Left ventricle myocardium inferior (tissue), 1 donor: Measurements from ENCODE around the gene CCL25. TPM values are rescaled to one million over a fixed set of nuclear protein-coding genes. Genes with fewer than 3 reads are reported as not detected.

Experiments used
- DNase-seq: peaks from one replicate; pipeline ENCODE4 v3.0.0-alpha.2; 2020
- H3K27ac ChIP-seq: fragments of 200-600 bp; replicated peaks from 2 replicates; pipeline ENCODE4 v1.8.0; 2021
- H3K27me3 ChIP-seq: fragments of 200-600 bp; 2 replicates; pipeline ENCODE4 v1.8.0; 2021; ENCODE audit warnings: low read depth
- H3K36me3 ChIP-seq: fragments of 200-600 bp; 2 replicates; pipeline ENCODE4 v1.8.0; 2021
- H3K4me1 ChIP-seq: fragments of 200-600 bp; 2 replicates; pipeline ENCODE4 v1.8.0; 2021
- H3K4me3 ChIP-seq: fragments of 200-600 bp; 2 replicates; pipeline ENCODE4 v1.8.0; 2021; ENCODE audit warnings: mild to moderate bottlenecking, moderate library complexity
- H3K9me3 ChIP-seq: fragments of 200-600 bp; replicated peaks from 2 replicates; pipeline ENCODE4 v1.8.0; 2021
- CTCF ChIP-seq: fragments of 200-600 bp; IDR thresholded peaks from 2 replicates; pipeline ENCODE4 v1.8.0; 2021; ENCODE audit warnings: antibody characterized with exemption, mild to moderate bottlenecking, borderline replicate concordance
- intact Hi-C: fragments of 100-400 bp; cut with micrococcal nuclease; formaldehyde crosslinking; loops from one replicate; pipeline ENCODE4 v1.11.0; 2022
- total RNA-seq: library from RNA; stranded (reverse); fragmentation: NEBNext Ultra II Directional; extraction: Animal tissue kit (Norgen Biotek cat#: 25700); gene quantifications from one replicate; pipeline ENCODE4 v1.2.1, GENCODE V29; 2021
- donor health status: DM: no; HTN: yes; CAD: no; lungs with severe emphysema.

Gene CCL25
- total RNA-seq, 1 donor from 2014 or later: not detected

DNA sequence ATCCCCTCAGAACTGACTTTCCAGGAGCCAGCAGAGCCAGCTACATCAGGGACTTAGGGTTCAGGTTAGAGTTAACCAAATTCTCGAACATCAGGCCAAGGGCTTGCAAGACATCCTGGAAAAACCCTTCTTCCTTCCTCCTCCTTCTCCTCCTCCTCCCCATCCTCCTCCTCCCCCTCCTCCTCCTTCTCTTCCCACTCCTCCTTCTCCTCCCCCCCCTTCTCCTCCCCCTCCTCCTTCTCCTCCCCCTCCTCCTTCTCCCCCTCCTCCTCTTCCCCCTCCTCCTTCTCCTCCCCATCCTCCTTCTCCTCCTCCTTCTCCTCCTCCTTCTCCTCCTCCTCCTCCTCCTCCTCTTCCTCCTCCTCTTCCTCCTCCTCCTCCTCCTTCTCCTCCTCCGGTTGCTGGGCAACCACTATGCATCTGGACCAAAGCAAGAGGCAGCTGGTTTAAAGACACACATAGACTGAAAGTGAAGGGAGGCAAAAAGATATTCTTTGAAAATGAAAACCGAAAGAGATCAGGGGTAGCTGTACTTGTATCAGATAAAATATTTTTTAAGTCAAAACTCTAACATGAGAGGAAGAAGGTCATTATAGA, 5.9 kb upstream of the CCL25 start:
- intact Hi-C loops: no loop called here
- Histone ChIP-seq H3K4me3 (no peak overlapping the region), H3K9me3 (no peaks in the 10 kb centered on the region), H3K4me1 (peaks cover 8% of the 10 kb centered on the region), H3K27me3 (peaks cover 59% of the 10 kb centered on the region), H3K36me3 (no peaks in the 10 kb centered on the region), H3K27ac (no peak overlapping the region)
- no peak for DNase-seq
- no peak for TF ChIP-seq CTCF

GRCh38 chr19:8050274-8051096, 2.1 kb upstream of the CCL25 start:
- H3K9me3 ChIP-seq: no peaks in the 10 kb centered on the region
- DNase-seq: peak; percentile 83
- peak overlapping the region; percentile 53 for H3K4me3 ChIP-seq
- intact Hi-C loops: no loop called here
- no peaks in the 10 kb centered on the region for H3K36me3 ChIP-seq
- peaks cover 56% of the 10 kb centered on the region for H3K27me3 ChIP-seq
- peaks cover 8% of the 10 kb centered on the region for H3K4me1 ChIP-seq
- no peak for TF ChIP-seq CTCF
- H3K27ac ChIP-seq: no peak overlapping the region

GRCh38 chr19:8054169-8054568, 1.6 kb downstream of the CCL25 start:
- DNase-seq: no peak
- no peaks in the 10 kb centered on the region for H3K9me3 ChIP-seq
- intact Hi-C loops: no loop called here
- no peak for TF ChIP-seq CTCF
- H3K36me3 ChIP-seq: no peaks in the 10 kb centered on the region
- peaks cover 43% of the 10 kb centered on the region for H3K27me3 ChIP-seq
- peaks cover 8% of the 10 kb centered on the region for H3K4me1 ChIP-seq
- H3K4me3 ChIP-seq: no peak overlapping the region
- no peak overlapping the region for H3K27ac ChIP-seq

- Histone ChIP-seq H3K4me1 (no peaks in the 10 kb centered on the region), H3K36me3 (no peaks in the 10 kb centered on the region), H3K4me3 (no peak overlapping the region), H3K9me3 (no peaks in the 10 kb centered on the region), H3K27ac (no peak overlapping the region), H3K27me3 (peaks cover 24% of the 10 kb centered on the region)
- no peak for TF ChIP-seq CTCF
- DNase-seq: no peak
- intact Hi-C loops: no loop called here
Observed at GRCh38 chr19:8056533-8056932, 4.0 kb downstream of the CCL25 start.

DNA sequence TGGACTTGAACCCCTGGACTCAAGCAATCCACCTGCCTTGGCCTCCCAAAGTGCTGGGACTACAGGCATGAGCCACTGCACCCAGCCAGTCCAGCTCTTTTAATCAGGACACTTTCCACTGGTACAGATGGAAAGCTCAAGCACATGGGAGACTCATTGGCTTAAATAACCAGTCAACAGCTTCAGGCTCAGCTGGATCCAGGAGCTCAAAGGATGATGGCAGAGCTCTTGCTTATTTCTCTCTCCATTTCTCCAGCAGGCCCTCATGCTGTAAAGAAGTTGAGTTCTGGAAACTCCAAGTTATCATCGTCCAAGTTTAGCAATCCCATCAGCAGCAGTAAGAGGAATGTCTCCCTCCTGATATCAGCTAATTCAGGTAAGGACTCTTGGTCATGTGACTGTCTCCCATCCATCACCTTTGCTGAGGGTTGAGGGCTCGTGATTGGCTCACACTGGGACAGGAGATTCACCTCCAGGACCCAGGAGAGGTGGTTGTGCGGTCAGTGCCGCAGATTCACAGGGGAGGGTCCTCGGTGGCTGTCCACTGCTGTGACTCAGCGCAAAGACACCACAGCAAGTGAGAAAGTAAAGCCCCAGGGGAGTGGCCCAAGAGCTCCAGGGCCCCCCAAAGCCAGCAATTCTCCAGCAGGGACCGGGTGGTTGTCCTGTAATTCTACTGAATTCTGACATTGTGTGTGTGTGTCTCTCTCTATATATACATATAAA, 5.1 kb downstream of the CCL25 start:
- no peaks in the 10 kb centered on the region for H3K4me1 ChIP-seq
- no peaks in the 10 kb centered on the region for H3K9me3 ChIP-seq
- H3K4me3 ChIP-seq: no peak overlapping the region
- no peak overlapping the region for H3K27ac ChIP-seq
- no peaks in the 10 kb centered on the region for H3K36me3 ChIP-seq
- intact Hi-C loops: no loop called here
- peaks cover 21% of the 10 kb centered on the region for H3K27me3 ChIP-seq
- TF ChIP-seq CTCF: no peak
- DNase-seq: no peak
